GM21515 (cell line): Measurements from ENCODE around the gene TPM1.
"Not testable (repeated sequence)": the region's sequence is repeated elsewhere in the genome, so short reads cannot be mapped to it uniquely, and the experiment has no call there.

Source experiments
- ATAC-seq: cut with Tn5 transposase; IDR thresholded peaks from one replicate; pipeline ENCODE4 v1.9.1; 2021; ENCODE audit not compliant: unreplicated experiment

TPM1 gene

DNA sequence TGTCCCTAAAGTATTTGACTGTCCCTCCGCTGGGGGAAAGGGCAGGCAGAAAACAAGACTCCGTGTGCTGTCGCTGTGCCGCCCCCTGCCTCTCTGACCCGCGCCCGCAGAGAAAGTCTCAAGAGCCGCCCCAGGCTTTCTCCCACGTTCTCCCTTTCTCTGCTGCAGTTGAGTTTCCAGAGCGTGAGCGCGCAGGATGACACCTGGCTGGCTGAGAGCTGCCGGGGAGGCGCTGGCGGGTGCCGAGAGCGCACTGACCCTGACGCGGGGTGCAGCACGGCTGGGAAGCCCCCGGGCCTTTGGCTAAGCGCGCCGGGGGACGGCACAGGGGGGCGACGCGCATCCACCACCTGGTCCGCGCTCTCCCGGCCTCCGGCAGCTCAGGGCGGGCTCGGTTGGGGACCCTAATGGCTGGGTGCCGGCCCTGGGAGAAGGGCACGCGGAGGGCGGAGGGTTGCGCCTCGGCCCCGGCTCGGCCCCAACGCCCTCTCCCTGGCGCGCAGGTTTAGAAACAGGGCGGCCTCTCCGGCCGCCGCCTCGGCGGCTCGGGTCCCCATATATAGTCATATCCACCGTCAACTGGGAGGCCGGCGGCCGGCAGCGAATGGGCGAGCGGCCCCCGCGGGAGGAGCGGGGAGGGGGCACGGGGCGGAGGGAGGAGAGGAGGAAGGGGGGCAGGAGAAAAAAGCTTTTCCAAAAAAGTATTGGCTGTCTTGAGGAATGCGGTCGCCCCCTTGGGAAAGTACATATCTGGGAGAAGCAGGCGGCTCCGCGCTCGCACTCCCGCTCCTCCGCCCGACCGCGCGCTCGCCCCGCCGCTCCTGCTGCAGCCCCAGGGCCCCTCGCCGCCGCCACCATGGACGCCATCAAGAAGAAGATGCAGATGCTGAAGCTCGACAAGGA is at the start of gene TPM1:
TSS of gene TPM1 (plus strand) at position 774 of the 903 bp plus-strand sequence. CDS start at position 857, 83 bp downstream.
- no peak for ATAC-seq

DNA sequence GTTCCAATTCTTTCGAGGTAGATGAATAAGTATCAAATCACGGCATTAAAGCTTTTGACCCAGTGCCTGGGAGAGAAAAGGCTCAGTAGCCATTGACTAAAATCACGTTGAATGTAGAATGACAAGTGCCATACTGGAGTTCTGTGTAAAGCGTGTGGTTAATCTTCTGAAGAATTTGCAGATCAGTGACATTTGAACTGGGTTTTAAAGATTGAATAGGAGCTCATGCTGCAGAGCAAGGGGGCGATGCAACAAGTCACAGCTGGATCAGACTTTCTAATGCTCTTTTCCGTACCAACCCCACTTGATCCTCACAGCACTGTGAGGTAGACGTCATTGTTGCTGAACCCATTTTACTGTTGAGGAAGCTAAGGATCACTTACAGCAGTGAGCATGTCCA is 49.5 kb upstream of the TPM1 start:
- ATAC-seq, result no peak

DNA sequence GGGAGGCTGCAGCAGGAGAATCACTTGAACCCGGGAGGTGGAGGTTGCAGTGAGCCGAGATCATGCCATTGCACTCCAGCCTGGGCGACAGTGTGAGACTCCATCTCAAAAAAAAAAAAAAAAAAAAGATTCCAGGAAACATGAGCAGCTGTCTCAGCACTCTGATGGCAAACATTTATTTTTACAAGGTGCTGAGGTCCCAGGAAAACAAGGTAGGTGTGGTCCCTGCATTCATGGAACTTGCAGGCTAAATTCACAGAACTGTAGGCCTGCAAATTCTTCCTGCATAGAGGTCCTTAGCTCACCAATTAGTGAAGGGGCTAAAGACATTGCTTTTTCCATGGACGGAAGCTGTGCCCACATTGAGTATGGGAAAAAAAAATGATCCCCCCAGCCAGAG is 48.9 kb upstream of the TPM1 start:
- ATAC-seq, result not testable (repeated sequence)

GRCh38 chr15:62994439-62994838 is 48.1 kb upstream of the TPM1 start:
- no peak for ATAC-seq

- no peak for ATAC-seq
Measured at GRCh38 chr15:62994975-62995681, 47.4 kb upstream of the TPM1 start.

DNA sequence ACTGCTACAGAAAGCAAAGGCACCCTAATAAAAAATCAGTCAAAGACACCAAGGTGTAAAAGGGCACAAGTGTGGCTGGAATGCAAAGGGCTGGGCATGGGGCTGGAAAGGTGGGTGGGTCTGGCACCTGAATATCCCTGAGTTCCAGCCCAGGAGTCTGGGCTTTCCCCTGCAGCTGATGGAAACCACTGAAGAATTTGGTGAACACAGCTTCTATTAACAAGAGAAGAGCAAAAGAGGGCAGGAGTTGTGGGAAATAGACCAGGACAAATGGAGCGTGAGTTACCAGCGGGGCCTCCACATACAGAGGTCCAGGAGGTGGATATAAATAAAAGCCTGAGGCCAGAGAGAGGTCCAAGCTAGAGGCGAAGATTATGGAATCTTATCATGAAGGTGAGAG is 45.1 kb upstream of the TPM1 start:
- ATAC-seq, result no peak

GRCh38 chr15:62998262-62998890 is 44.2 kb upstream of the TPM1 start:
- ATAC-seq, result no peak

DNA sequence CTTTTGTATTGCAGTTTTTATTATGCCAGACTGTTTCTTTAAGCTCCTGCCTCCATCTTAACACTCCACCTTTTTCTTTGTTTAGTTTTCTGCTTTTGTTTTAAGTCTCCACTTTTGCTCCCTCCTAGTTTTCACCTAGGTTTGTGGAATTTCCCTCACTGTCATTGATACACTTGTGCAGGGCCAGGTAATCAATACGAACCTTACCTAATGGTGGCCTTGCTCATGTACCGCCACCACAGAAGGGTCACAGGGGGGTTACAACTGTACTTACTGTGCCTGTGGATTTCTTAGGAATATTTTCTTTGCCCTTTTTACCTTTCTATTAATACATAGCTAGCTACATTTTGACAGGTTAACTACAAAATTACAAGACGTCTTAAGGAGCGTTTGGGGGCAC is 43.4 kb upstream of the TPM1 start:
- ATAC-seq, result no peak

GRCh38 chr15:62999923-63000561 is 42.5 kb upstream of the TPM1 start:
- ATAC-seq, result no peak

GRCh38 chr15:63000706-63001105 is 41.8 kb upstream of the TPM1 start:
- ATAC-seq, result no peak

DNA sequence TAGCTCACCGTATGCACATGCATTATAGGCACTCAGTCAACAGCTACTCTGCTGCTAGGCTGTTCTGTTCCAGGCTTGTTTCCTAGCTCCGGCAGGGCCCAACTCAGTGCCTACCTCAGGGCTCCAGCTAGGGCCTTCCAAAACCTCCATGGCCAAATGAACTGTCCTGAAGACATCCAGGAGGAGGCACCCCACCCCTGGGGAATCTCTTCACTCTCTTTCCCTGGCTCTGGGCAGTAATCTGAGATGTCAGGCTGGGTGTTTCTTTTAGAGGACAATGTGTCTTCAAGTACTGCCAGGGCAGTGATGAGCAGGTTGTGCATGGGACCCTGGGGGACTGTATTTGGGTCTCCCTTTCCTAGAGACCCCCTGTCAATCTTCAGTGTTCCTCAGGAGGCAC is 38.3 kb upstream of the TPM1 start:
- no peak for ATAC-seq

DNA sequence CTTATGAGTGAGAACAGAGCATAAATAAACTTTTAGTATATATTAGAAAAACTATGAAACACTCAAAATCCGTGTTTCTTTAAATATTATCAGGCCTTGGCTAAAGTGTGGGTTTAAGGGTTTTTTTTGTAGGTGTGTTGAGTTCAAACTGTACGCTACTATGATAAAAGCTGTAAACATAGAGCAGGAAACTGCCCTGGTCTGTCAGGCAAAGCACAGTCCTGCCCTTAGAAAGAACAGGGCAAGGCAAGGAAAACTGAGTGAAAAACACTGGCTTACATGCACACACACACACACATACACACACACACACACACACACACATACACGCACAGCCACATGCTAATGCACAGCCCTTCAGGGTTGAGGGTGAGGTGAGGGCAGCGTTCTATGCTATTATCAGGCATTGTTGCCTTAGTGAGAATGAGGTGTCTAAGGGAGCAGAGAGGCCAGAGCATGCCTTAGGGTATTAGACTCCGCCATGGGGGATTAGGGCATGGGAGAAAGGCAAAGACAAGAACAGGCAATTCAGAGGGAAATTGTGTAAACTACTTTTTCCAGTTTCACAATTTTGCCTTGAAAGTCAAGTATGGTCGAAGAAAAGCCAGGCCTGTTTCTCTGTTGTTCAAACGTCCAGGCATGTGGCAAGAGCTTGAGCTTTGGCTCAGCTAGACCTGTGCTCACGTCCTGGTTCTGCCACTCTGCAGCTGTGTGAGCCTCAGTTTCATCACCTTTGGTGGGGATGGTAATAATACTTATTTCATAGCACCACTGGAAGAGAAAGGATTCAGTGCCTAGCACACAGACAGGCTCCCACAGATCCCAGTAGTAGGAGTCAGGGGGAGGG is 36.3 kb upstream of the TPM1 start:
- no peak for ATAC-seq

DNA sequence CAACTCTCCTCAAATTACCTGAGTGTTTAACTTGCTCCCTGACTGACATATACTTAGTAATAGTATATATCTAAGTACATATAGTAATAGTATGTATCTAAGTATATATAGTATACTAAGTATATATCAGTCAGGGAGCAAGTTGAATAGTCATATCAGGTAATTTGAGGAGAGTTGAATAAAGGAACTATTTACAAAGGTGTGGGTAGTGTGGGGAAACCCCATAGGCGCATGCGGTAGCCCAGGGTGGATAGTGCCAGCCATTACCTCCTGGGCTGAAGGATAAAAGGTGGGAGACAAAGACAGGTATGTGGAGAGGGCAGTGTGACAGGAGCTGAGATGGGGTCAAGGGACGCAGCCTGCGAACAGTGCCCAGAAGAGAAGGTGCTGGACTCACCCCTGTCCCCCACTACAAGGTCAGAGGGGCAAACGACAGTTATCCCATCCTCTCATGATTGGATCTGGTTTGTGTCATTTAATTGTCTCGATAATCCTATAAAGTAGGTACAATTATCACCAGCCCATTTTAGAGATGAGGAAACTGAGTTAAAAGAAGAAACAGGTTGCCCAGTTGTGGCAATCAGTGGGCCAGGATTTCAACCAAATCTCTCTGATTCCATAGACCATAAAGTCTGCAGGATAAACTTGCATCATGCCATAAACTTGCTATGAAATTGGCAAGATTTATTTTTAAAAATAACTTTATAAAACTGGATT is 34.1 kb upstream of the TPM1 start:
- ATAC-seq, result no peak

DNA sequence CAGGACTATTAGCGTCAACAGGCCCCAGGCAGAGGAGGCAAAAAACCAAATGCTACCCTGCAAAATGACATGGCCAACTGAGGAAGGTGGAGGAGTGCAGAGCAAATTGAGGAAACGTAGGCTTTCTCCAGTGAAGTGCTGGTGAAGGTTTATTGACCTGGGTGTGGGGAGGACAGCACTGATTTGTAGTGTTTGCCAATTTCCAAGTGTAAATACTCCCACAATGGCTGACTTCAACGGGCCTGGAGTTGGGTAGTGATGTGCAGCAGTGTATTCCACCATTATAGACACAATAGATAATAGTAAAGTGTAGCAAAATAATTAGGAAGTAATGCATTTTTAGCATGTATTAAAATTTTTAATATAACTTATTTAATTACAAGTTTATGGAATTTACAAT is 32.2 kb upstream of the TPM1 start:
- no peak for ATAC-seq

DNA sequence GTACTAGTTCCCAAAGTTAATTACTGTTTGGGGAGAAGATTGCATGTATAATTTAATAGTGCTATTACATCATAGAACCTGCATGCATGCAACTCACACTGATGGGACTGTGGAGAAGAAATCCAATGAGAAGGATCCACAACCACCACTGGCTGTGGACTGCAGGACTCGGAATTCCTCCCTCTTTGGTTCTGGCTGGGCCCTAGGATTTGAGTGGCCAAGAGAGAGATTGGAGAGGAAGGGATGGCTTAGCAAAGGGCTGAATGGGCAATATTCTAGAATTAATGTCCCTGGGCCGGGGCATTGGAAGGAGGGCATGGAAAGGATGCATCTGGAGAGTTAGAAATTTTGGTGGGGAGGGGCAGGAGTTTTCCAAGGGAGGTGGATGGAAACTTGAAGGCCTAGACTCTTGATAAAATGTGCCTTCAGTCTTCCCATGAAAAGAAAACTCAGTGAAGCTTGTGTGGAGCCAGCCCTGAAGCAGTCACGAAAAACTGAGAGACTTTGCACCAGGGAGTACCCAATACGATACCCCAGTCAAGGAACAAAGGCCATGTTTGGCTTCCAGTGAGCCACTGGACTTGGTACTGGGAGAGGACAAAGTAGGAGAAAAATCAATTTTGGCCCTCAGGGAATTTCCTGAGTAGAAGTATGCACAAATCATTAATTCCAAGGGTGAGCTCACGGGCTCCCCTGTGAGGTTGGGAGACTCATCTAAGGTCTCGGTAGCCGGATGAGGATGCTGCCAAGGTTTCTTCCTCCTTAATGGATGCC is 31.4 kb upstream of the TPM1 start:
- ATAC-seq, result no peak

- no peak for ATAC-seq
Measured at GRCh38 chr15:63012444-63012843, 30.1 kb upstream of the TPM1 start.

DNA sequence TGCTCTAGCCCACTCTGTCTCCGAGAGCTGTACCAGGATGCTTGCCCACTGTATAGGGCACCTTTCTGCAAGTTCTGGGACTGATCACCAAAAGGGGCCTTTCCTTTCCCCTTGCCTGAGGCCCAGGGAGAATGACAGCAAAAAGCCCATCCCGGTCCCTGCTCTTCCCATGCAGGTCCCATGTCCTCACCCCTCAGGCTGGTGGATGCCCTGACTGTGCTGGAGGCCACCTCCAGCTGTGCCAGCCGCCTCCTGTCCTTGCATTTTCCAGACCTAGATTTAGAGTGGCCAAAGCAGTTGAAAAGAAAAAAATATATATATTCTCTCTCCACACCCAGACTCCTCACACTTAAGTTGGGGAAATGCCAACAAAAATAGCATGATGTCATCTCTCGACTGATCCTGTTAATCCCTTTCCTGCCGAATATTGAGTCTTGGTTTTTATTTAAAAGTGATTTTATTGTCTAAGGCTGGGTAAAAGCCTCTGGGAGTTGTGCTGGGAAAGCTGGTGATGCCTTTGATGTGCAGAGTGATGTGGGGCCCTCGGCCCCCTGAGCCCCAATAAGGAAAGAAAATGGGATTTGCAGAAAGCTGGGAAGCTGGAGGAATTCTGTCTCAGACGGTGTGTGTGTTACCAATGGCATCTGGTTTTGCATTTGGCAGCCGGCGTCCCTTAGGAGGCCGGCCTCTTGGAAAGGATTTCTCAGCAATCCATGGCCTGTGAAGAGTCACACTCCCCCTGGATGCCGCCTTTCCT is 29.3 kb upstream of the TPM1 start:
- ATAC-seq, result no peak

DNA sequence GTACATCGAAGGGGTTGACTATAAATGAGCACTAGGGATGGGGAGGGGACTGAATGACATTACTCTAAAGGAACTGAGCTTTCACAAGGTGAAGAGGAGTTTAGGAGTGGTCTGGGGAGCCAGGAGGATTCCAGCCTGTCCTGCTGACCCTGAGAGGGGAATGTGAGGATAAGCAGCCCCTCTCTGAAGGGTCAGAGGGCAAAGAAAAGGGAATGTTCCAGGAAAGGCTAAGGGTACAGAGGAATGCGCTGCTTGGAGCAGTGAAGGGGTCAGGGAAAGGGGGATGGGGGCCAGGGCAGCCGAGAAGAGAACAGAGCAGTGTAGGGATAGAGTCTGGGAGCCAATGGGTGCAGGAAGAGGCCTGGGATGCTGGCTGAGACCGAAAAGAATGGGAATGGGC is 28.0 kb upstream of the TPM1 start:
- ATAC-seq, result no peak
